ENCODE data around the gene HERPUD1. TPM values are rescaled to one million over a fixed set of nuclear protein-coding genes. Genes with fewer than 3 reads are reported as not detected.

The HERPUD1 gene
- total RNA-seq, 1 experiment from 2014 or later, result 28.9 TPM

DNA sequence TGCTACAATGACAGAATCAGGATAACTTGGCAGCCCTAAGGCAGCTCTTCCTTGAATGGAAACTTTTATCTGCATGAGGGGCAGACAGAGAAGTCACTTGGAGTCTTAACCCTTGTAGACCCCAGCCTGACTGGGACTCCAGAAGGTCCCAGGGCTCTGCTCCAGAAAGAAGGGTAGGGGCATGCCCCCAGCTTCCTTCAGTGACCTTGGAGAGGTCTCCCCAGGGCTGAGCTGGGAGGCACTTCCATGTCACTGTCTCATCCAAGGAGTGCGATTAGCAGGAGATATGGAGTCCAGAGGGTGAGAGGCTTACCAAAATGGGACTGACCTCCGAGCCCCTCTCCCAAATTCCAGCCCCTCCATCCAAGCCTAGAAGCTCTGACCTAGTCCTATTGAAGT is 54.0 kb downstream of the HERPUD1 start:
- Histone ChIP-seq H3K18ac (ENCODE audit: insufficient read length, low read depth, low read length) (no peak overlapping the region), H3K56ac (ENCODE audit: insufficient read length, low read depth, low read length) (no peak overlapping the region), H3K23me2 (ENCODE audit: insufficient read length, low read depth, low read length, poor library complexity, severe bottlenecking) (peaks cover 2% of the 10 kb centered on the region), H3T11ph (ENCODE audit: low read length) (no peak overlapping the region), H4K5ac (ENCODE audit: insufficient read length, low read depth, low read length) (no peak overlapping the region), H3K79me2 (ENCODE audit: insufficient read depth, low read length) (no peaks in the 10 kb centered on the region), H3K27me3 (ENCODE audit: insufficient read depth, low read length) (peaks cover 6% of the 10 kb centered on the region; the same call in 1 of the 2 replicates), H3K9ac (ENCODE audit: extremely low read depth, insufficient read length, low read length) (no peak overlapping the region), H3K4me2 (ENCODE audit: insufficient read depth, insufficient read length, low read length) (no peak overlapping the region), H3K27ac (ENCODE audit: insufficient read length, low read depth, low read length) (no peak overlapping the region), H4K91ac (ENCODE audit: insufficient read length, low read depth, low read length) (no peak overlapping the region), H2BK15ac (ENCODE audit: low read depth, low read length) (no peak overlapping the region), H3K4ac (ENCODE audit: low read depth, low read length) (no peak overlapping the region), H2BK5ac (ENCODE audit: insufficient read length, low read length) (no peak overlapping the region), H2AFZ (ENCODE audit: low read length) (no peak overlapping the region), H3K9me3 (ENCODE audit: control insufficient read depth, low read depth, low read length) (no peaks in the 10 kb centered on the region), H2BK20ac (ENCODE audit: low read depth, low read length, poor library complexity, severe bottlenecking) (no peak overlapping the region), H3K23ac (ENCODE audit: insufficient read length, low read depth, low read length) (no peak overlapping the region), H2BK12ac (ENCODE audit: insufficient read length, low read depth, low read length) (no peak overlapping the region), H2BK120ac (ENCODE audit: low read depth, low read length, poor library complexity, severe bottlenecking) (no peak overlapping the region), H2AK5ac (ENCODE audit: insufficient read length, low read length) (no peak overlapping the region), H3K79me1 (ENCODE audit: insufficient read depth, low read depth, low read length, poor library complexity, severe bottlenecking) (no peaks in the 10 kb centered on the region), H3K4me1 (ENCODE audit: insufficient read depth, low read length) (no peaks in the 10 kb centered on the region), H4K8ac (replicated peaks; ENCODE audit: insufficient read length, low read depth, low read length) (no peak overlapping the region), H3K14ac (ENCODE audit: insufficient read depth, low read length) (no peak overlapping the region), H4K20me1 (ENCODE audit: control insufficient read depth, insufficient read depth, insufficient read length) (no peaks in the 10 kb centered on the region)
- Mint-ChIP-seq H3K4me3 (no peak overlapping the region), H3K27ac (no peak overlapping the region), H3K9me3 (no peaks in the 10 kb centered on the region), H3K4me1 (peaks cover 16 to 36% of the 10 kb centered on the region in 2 experiments), H3K36me3 (ENCODE audit: insufficient read depth in 1 of 3, low read depth in 3 of 3) (no peaks in the 10 kb centered on the region; a peak in 1 of 7 replicates), H3K27me3 (ENCODE audit: low read depth) (peaks cover 40% of the 10 kb centered on the region)
- no CpG with 5 or more reads among the region's 2 CpGs for WGBS (ENCODE audit: extremely low coverage, insufficient read length, low lambda C conversion rate)
- TF ChIP-seq, protein P1, sequence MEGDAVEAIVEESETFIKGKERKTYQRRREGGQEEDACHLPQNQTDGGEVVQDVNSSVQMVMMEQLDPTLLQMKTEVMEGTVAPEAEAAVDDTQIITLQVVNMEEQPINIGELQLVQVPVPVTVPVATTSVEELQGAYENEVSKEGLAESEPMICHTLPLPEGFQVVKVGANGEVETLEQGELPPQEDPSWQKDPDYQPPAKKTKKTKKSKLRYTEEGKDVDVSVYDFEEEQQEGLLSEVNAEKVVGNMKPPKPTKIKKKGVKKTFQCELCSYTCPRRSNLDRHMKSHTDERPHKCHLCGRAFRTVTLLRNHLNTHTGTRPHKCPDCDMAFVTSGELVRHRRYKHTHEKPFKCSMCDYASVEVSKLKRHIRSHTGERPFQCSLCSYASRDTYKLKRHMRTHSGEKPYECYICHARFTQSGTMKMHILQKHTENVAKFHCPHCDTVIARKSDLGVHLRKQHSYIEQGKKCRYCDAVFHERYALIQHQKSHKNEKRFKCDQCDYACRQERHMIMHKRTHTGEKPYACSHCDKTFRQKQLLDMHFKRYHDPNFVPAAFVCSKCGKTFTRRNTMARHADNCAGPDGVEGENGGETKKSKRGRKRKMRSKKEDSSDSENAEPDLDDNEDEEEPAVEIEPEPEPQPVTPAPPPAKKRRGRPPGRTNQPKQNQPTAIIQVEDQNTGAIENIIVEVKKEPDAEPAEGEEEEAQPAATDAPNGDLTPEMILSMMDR (conservative IDR thresholded peaks at IDR 0.05), result no peak
- no peak for DNase-seq

Measured in H9 (cell line).